ENCODE data around the gene TEX264.

GRCh38 chr3:51683566-51683965, 12.5 kb downstream of the TEX264 start:
- TF ChIP-seq CTCF (IDR thresholded peaks at IDR 0.05) (no peak), POLR2A (IDR thresholded peaks at IDR 0.05) (no peak)
